Fibroblast of the conjunctiva (primary cell): ENCODE results near the gene EDIL3.
"Not testable (repeated sequence)": the region's sequence is repeated elsewhere in the genome, so short reads cannot be mapped to it uniquely, and the experiment has no call there.

Experiments
- DNase-seq: peaks from one replicate; pipeline ENCODE4 v3.0.0-alpha.2; 2010; ENCODE audit warnings: low read depth

The EDIL3 gene

DNA sequence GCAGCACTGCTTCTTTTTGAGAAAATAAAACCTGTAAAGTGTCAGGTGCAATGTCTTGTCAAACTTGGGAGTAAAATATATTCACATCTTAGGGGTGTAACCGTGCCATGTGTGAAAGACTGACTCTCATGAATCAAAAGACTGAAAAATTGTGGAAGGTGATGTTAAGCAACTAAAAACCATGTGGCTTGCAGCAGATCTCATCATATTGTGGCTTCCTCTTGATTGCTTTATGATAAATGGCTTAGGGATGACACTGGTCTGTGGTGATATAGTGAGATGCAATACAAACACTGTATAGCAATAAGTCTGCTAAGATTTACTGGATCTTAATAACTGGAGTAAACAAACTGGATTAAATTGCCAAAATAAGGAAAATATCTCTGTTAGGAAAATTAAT, 321.6 kb downstream of the EDIL3 start:
- DNase-seq: no peak

DNA sequence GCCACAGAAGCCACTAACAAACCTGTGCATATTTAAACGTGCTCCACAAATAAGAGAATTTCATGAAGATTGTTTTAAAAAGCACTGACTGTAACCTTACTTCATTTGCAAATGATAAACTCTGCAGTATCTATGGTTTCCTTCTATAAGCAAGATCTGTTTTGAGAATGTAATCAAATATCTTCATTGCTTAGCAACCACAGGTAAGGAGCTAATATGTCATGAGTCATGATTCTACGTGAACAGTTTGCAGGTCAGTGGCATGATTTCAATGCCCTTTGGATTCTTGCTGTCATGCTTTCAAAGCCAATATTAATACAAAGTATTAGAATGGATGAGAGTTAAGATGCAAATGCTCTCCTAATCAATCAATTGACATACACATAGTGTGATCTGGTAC, 325.0 kb downstream of the EDIL3 start:
- no peak for DNase-seq

DNA sequence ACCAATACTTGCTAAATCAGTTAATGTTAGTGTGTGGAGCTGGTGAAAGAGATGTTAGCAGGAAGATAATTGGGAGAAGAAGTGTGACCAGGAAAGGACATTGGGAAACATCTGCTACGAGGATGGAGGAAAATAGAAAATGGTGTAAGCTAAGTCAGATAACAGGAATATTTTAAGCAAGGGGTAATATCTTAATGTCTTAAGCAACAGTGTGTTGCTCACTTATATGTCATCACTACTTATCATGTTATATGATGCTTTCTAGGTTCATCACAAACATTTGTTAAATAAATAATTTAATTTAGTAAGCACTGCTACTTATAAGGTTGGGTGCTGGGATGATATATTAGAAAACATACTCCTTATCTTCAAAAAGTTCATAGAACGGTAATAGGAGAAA, 326.1 kb downstream of the EDIL3 start:
- no peak for DNase-seq

DNA sequence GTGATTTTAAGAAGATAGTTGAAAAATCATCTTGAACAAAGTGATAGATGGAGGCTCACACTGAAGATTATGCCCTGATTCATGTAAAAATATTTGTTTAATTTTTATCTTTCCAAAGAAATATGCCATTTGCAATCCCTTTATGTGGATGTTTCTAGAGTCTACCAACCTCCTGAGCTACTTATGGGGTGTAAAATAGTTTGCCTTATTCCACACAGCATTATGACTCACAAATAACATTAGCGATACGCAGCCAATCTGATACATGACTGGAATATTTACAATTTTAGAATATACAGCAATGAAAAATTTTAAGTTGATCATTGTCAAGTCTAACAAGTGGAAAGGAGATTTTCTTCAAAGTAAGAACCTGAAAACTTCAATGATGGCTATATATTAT, 327.5 kb downstream of the EDIL3 start:
- no peak for DNase-seq

DNA sequence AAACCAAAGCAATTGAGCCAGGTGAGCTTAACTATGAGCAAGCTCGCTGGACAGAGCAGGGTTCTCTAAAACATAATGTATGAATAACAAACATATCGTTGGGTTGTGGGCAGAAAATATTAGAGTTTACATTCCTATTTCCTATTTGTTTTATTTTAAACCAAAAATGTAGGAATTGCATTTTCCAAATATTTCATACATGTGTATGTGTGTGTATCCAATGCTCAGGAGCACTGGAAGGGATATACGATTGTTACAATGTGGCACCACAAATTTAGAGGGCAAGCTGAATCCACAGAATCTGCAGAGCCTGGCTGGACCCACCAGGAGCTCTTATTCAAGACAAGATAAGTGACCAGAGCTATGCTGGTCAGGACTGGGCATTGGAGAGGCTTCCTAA, 338.7 kb downstream of the EDIL3 start:
- no peak for DNase-seq

DNA sequence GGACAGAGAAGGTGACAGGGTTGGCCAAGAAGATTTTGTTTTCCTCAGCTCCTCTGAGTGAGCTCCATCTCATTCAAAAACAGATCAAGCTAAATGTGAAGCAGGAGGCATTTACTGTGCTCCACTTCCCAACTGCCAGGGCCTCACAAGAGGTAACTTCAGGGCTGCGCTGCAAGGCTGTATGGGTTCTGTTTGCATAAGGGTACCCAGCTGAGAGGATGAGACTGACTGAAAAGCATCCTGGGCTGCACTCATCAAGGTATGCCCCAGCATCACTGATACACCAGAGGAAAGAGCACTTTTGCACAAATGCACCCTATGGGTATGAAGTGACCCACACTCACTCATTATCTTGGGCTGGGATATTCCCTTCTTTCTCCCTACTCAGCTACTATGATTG, 347.8 kb downstream of the EDIL3 start:
- DNase-seq: no peak

DNA sequence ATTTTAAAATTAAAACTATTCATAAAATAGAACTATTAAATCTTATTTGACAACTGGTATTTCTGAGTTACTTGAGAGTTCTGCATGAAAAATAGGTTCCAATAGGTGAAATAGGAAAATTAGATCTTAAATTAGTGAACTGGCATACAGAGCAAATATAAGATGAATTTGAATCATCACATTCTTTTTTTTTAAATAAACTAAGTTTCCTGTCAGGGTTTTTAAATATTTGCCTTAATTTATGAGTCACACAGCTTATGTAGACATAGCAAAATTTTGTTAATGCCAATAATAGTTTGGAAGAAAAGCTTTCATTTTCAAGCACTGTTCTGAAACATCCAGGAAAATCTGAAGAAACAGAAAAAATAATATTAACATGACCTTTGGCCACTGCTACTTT, 352.4 kb downstream of the EDIL3 start:
- DNase-seq: no peak

DNA sequence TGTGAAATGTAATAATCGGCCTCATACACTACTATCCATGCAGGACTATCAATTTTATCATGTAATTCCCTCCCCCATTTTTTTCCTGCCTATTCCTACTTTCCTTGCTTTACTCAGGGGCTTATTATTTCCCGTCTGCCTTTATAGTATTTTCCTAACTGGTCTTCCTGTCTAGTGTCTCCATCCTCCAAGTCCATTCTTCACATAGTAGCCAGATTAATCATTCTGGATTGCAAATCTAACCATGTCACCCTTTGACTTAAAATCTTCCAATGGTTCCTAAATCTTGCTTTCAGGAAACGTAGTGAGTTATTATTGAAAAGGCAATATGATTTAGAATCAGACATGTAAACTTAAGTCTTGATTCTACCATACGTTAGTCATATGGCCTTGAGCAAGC, 356.6 kb downstream of the EDIL3 start:
- no peak for DNase-seq

DNA sequence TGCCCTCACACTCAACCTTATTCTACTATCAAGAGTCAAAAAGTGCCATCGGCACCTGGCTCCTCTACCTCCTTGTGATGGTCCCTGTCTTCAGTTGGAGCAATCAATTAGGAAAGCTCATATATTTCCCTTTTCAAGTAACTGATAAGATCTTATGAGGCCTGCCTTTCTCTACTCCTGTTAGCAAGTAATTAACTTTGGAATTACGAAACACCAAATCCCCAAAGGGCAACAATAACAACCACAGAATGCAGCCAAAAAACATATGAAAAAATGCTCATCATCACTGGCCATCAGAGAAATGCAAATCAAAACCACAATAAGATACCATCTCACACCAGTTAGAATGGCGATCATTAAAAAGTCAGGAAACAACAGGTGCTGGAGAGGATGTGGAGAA, 366.2 kb downstream of the EDIL3 start:
- not testable (repeated sequence) for DNase-seq

DNA sequence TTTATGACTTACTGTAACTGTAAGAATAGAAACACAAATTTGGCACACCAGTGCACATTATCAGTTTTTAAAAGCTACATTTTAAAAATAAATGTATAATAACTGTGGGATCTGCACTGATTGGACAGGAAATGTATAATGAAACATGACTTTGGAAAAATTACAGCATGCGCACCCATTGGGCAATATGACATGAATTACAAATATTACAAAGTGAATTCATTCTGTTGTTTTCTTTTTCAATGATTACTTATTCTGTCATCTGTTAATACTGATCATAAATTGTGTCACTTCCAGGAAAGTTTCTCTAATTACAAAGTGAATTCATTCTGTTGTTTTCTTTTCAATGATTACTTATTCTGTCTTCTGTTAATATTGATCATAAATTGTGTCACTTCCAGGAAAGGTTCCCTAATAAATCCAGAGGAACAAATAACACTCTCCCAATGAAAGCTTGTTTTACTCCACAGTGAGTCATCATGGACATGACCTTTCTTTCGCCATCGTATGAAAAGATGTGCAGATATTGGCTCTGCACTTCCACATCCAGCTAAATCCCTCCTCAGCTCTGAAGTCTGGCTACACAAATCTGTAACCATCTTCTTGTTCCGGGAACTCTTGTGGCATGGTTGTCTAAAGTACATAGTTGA, 367.0 kb downstream of the EDIL3 start:
- DNase-seq: no peak

DNA sequence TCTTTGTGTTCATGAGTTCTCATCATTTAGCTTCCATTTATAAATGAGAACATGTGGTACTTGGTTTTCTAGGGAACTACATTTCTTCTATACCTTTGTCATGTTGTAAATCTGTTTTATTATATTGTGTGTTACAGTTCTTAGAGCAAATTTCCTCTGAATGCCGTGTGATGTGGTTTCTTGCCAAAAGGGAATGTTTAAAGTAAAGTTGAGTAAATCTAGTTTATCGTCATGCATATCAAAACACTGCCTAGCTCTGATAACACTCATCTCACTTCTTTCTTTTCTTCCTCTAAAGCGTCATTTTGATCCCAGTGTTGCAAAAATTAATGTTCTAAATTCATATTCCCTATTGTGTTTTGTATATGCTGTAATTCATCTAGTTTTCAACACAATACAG, 368.6 kb downstream of the EDIL3 start:
- no peak for DNase-seq

DNA sequence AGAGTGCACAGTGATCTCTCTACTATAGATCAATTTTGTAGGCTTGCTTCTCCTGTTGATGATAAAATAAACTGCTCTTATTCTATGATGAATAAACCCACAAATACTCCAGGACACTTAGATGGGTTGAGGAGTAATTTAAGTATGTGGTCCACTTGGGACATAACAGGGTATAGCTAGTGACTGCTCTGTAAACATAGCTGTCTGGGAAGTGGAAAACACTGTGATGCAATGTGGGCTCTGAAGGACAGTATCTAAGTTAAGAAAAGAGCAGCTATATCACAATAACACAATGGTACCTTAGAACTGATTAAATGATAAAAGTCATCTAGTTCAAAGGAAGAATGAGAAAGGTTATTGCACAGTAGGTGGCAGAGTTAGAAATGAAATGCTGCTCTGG, 369.7 kb downstream of the EDIL3 start:
- DNase-seq: no peak

DNA sequence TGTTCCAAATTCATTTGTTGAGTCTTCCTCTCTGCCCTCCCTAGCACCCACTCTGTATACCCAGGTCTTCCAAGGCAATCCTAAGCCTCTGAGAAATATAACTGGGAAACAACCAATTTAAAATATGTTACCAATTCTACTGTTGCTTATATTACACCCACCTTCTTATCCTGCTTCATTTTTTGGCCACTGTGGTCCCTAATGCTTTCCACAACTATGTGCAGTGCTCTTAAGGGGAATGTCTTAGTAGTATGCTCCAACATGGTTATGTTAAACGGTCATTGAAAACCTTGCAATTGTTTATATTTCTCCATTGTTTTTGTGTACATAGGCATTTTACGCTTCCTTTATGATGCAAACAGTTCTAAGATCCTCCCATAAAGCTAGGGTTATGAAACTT, 390.9 kb downstream of the EDIL3 start:
- no peak for DNase-seq

DNA sequence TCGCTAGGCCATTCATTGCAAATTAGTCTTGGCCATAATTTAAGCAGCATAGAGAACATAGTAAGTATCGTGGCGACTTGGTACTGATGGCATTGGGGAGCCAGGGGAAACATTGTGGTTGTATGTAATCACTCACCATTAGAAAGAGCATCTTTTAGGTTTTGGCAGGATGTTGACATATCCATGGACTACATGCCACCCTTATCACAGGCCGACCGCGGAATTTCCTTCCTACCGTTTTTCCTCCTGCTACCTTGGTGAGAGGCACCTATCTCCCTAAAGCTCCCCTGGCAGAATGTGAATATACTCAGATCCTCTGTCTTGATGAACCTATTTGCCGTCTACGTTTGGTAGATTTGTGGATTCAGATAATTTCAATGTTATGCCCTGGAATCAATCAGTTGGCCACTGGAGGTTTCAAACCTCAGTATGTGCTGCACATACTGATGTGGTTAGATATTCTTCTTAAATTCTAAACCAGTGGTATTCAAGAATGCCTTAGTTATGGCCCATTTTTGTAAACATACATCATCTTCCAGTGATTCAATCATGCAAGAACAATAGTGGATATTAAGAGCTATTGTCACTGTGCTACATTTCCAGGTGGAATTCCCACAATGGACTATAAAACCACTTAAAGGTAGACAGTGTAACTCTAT, 393.0 kb downstream of the EDIL3 start:
- DNase-seq: no peak

DNA sequence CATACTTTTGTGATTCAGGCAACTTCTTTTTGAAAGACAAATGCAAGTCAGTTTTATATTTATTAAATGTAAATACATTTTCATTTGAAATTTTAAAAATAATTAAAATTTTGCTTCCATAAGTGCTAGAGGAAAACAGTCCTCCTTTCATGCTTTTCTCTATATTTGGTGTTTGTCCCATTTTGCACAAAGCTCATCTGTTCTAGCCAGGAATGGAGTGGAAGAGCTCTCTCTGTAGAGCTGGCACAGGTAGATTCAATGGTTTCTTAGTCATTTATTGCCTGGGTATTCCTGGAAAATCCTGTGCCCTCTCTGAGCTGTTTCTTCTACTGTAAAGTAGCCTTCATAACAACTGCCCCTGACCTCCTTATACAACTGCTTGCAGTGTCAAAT, 396.4 kb downstream of the EDIL3 start:
- no peak for DNase-seq

DNA sequence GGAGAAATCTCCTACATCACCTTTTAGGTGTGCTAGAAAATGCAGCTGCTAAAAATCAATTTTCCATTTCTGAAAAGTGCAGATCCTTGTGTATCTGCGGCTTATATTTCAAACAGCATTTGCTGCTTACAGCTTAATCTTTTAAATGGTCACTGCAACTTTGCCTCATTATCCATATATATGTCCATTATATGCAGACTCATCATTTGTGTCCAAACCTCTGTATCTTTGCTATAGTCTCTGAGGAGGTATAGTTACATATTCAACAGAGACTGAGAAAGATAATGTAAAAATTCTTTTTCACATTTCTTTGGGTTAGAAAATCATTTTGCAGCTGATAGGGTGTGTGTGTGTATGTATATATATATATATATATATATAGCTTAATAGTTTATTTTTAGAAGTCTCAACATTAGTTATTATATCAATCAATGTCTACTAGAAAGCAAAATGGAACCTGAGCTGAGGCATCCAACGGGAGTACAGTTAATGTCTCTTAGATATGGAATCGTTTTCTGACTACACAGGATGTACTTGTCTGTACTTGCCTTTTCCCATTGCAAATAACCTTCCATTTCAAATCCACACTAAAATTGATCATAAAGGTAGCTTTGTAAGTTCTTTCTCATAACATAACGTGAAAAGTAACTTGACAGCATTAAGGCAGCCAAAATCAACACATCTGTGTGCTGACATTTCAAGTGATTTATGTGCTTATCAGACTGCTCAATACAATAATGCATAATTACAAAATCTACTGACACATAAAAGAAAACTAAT, 397.0 kb downstream of the EDIL3 start:
- no peak for DNase-seq

DNA sequence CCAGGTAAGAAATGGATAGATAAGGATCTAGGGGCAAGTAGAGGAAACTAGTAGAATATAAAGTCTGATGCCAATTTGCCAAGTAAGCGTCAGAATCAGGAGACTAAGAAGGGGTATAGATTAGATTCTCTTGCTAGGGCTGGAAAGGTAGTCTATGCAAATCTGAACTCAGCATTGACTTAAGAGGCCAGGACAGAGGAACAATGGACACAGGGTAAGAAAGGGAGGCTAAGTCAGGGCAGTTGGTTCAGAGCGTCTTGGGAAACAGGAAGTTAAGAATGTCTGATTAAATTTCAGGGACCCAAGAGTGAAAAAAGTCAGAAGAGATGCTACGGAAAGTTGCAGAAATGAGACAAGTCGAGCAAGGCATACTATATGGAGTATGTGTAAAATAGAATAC, 400.8 kb downstream of the EDIL3 start:
- DNase-seq: no peak

DNA sequence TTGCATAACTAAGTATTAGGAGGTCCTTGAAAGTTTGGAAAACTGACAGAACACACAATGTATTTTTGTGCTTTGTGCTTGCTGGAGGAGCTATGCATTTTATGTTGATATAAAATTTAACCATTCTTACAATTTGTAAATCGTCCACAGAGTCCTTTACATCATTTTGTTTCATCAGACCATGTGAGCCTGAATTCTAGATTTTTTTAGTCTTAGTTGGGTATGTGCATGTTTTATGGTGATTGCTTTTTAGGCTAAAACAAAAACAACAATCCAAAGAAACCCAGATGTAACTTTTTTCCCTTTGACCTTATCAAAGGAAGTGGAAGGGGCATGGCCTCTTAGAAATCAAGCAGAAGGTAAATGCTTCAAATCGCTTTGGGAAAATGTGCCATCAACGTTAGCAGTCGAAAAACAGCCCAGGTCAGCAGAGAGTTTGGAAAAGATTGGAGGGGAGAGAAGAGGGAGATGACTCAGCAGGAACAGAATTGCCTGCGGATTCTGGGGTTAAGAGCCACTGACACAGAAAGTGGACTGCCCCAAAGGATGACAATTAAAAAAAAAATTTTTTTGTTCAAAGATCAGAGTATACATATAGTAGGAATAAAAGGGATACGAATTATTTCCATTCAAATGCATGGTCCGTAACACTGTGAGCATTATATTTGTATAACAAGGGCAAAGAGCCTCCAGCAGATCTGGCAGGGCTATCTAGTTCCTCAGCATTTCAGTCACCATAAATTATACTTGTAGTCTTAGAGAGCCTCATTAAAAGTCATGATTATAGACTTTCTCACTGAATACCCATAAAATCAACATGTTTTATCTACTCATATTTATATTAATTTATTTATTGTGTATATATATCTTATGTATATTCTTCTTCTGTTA, 410.5 kb downstream of the EDIL3 start:
- DNase-seq: no peak

DNA sequence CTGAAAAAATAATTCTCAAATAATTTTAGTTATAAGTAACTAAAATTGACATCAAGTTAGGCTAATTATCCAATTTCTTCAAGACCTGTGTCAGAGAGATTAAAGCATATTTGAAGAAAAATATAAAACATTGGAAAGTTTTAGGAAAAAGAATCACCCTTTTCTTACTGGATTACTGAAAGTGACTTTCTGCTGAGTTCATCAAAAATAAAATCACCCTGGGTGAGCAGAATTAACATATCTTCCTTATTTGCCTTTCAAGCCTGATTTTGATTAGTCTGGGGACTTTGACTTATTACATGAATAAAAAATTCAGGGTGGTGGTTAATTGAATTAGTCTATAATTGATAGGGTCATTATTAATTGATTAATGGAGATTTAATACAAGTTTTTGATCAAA, 411.8 kb downstream of the EDIL3 start:
- DNase-seq: no peak

DNA sequence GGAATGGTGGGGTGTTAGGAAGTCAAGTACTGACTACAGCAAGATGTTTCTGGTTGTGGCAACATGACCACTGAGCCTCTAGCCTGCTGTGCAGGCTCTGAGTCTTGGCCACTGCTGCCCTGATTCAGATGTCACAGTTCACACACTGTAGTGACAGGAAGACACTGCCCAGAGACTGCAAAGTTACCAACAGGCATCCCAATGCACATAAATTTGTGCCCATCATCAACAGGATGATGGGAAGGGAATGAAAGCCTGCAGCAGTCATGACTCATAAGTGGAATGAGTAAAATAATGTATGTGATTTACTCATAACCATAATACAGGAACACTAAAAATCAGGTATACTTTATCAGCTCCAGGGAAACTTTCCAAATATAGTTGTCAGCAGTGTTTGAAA, 412.4 kb downstream of the EDIL3 start:
- DNase-seq: no peak

DNA sequence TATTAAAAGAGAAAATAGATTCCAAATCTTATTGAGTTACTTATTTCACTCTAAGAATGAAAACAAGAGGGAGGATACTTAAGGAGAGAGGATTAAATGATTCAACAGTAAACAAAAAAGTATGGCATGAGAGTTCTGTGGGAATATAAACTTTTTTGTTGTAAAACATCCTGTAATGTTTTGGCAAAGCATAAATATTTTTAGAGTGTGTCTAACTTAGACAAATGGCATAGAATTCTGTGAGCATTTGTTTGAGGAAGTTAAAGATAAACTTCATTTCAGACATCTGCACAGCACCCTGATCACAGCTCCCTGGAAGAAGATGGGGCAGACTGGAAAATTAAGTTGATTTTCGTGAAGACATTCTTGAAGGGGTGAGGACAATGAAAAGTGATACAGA, 417.3 kb downstream of the EDIL3 start:
- DNase-seq: no peak

DNA sequence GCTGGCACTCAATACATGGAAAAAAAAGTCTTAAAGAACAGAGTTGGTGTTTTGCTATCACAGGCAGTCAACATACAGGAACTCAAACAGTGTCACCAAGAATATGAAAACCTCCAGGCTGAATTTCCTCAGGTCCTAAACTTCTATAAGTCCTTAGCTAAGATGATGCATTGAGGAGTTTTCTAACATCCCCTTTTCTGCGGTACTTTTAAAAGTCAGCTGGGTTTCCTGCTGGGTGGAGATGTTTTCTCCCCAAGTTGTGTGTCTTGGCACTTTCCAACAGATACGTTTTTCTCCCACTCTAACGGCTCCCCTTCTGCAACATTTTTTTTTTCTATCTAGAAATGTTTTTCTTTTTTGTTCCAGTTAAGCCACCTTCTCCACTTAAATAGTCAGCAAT, 419.2 kb downstream of the EDIL3 start:
- DNase-seq: no peak

DNA sequence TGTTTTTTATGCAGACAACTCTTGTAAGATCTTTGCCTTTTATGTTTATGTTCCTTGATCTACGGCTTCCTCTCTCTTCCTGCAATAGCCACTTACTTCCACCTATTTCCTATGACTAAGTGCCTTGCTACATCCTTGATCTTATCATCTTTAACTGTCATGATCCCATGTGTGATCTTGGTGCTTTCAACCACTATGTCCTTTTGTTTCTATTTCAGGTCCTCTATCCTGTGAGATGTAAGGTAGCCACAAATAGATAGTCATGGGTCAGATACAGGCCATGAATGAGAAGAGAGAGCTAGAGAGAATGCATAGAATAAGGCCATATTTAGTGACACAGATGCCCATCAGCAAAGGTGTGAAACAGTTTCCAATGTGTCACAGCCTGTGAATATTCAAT, 420.4 kb downstream of the EDIL3 start:
- no peak for DNase-seq
